HuH-7 (cell line): Measurements from ENCODE around the gene TAL1.

Source experiments
- DNase-seq: peaks from one replicate; pipeline ENCODE4 v3.0.0; 2011; ENCODE audit warnings: low spot score

TAL1 gene

GRCh38 chr1:47229886-47230691, 1.9 kb downstream of the TAL1 start:
- no peak for DNase-seq

- no peak for DNase-seq
Measured at GRCh38 chr1:47229031-47229885, 2.8 kb downstream of the TAL1 start.

- no peak for DNase-seq
Measured at GRCh38 chr1:47228644-47229030, 3.4 kb downstream of the TAL1 start.

GRCh38 chr1:47227341-47228232, 4.4 kb downstream of the TAL1 start:
- DNase-seq = no peak

GRCh38 chr1:47226839-47227215, 5.2 kb downstream of the TAL1 start:
- no peak for DNase-seq

GRCh38 chr1:47226121-47226838, 5.7 kb downstream of the TAL1 start:
- no peak for DNase-seq

GRCh38 chr1:47225430-47226100, 6.5 kb downstream of the TAL1 start:
- peak; percentile 56 for DNase-seq

GRCh38 chr1:47224676-47225399, 7.2 kb downstream of the TAL1 start:
- DNase-seq = no peak

- no peak for DNase-seq
Measured at GRCh38 chr1:47223921-47224675, 7.9 kb downstream of the TAL1 start.

GRCh38 chr1:47223174-47223920, 8.7 kb downstream of the TAL1 start:
- no peak for DNase-seq

GRCh38 chr1:47222476-47222875, 9.5 kb downstream of the TAL1 start:
- no peak for DNase-seq

- no peak for DNase-seq
Measured at GRCh38 chr1:47219590-47220220, 12.3 kb downstream of the TAL1 start.

GRCh38 chr1:47219001-47219400, 13.0 kb downstream of the TAL1 start:
- DNase-seq = no peak

GRCh38 chr1:47216278-47217059, 15.6 kb downstream of the TAL1 start:
- DNase-seq = peak; percentile 67

- DNase-seq = no peak
Measured at GRCh38 chr1:47215713-47216112, 16.3 kb downstream of the TAL1 start.

- DNase-seq = no peak
Measured at GRCh38 chr1:47214549-47214948, 17.5 kb downstream of the TAL1 start.

- no peak for DNase-seq
Measured at GRCh38 chr1:47213230-47213963, 18.6 kb downstream of the TAL1 start.
